ENCODE data around the gene C8A. TPM values are rescaled to one million over a fixed set of nuclear protein-coding genes. Genes with fewer than 3 reads are reported as not detected.

Gene C8A
- total RNA-seq, 4 donors from 2014 or later, result not detected

DNA sequence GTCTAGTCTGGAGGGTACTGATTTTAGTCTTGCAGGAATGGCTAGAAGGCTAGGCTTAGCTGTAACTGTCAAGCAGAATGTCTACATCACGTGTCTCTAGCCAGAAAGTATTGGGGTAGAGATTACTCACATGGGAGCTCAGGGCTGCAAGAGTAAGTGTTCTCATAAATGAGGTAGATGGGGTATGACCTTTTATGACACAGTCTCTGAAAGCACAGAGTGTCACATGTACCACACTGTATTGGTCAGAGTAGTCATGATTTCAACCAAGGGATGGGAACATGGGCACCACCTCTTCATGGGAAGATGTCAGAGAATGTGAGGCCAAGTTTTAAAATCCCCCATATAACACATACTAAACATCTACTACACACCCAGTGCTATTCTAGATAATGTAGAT is 38.3 kb upstream of the C8A start:
- TF ChIP-seq EP300 (IDR thresholded peaks at IDR 0.05), result no peak
- TF ChIP-seq POLR2AphosphoS5 (IDR thresholded peaks at IDR 0.05), result no peak
- TF ChIP-seq, protein P1, sequence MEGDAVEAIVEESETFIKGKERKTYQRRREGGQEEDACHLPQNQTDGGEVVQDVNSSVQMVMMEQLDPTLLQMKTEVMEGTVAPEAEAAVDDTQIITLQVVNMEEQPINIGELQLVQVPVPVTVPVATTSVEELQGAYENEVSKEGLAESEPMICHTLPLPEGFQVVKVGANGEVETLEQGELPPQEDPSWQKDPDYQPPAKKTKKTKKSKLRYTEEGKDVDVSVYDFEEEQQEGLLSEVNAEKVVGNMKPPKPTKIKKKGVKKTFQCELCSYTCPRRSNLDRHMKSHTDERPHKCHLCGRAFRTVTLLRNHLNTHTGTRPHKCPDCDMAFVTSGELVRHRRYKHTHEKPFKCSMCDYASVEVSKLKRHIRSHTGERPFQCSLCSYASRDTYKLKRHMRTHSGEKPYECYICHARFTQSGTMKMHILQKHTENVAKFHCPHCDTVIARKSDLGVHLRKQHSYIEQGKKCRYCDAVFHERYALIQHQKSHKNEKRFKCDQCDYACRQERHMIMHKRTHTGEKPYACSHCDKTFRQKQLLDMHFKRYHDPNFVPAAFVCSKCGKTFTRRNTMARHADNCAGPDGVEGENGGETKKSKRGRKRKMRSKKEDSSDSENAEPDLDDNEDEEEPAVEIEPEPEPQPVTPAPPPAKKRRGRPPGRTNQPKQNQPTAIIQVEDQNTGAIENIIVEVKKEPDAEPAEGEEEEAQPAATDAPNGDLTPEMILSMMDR (IDR thresholded peaks at IDR 0.05), result no peak
- no peak for TF ChIP-seq POLR2A (IDR thresholded peaks at IDR 0.05; ENCODE audit: low read depth)
- 100% methylated on average over 1 of the region's 1 CpG for WGBS
- H3K27me3 ChIP-seq, result peaks cover 0 to 3% (median 0%) of the 10 kb centered on the region in 4 donors
- peaks cover 5 to 9% (median 7%) of the 10 kb centered on the region in 4 donors for H3K4me1 ChIP-seq
- DNase-seq (ENCODE audit: extremely low spot score), result no peak
- no peaks in the 10 kb centered on the region for H3K36me3 ChIP-seq
- no peaks in the 10 kb centered on the region for H3K9me3 ChIP-seq
- intact Hi-C loops (cut with DNase I), result no loop called here
- no peak overlapping the region for H3K27ac ChIP-seq (replicated peaks in 1 of 4)
- H3K4me3 ChIP-seq, result no peak overlapping the region

DNA sequence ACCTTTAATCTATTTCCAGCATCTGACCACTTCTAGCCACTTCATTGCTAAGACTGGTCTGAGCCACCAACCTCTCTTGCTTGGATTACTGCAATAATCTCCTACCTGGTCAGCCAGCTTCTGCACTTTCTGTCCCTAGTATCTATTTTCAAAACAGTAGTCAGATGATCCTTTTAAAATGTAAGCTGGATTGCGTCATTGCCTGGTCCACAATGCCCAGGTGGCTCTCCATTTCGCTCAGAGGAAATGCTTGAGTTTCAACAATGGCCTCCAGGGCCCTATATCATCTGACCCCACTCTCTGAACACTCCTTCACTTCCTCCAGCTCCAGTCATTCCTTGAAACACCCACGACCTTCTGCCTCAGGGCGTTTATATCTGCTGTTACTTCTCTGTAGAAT is 37.7 kb upstream of the C8A start:
- intact Hi-C loops (cut with DNase I), result no loop called here

DNA sequence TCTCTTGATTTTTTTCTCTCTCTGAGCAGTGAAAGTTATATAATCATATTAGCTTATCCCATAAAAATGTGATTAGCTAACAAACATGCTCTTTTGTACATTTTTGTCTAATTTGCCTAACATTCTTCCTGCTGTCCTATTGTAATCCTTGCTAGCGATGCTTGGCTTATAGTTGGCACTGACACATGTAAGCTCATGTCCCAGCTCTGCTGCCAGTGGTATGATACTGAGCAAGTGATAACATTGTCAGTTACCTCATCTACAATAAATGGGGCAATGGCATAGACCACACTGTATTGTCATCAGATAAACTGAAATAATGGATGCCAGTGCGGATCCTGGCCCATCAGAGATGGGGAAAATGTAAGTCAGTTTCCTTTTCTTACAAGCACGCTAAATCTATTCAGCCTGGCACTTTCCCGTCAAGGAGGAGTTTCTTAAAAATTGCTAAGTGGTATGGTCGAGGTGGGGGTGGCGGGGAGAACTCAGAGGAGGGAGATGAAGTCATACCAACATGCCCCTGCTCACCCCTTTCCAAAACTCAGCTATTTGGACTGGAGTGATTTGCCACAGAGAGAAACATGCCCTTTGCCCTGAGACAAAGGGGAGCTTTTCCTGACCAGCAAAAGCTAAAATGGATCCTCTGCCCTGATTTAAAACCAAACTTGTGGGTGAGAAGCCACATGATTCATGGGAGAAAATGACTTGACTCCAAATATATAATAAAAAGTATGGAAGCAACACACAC is 36.7 kb upstream of the C8A start:
- intact Hi-C loops (cut with DNase I), result no loop called here
- Histone ChIP-seq H3K27me3 (peaks cover 0 to 3% (median 0%) of the 10 kb centered on the region in 4 donors), H3K4me3 (no peak overlapping the region), H3K9me3 (no peaks in the 10 kb centered on the region), H3K36me3 (no peaks in the 10 kb centered on the region), H3K4me1 (peaks cover 6 to 12% (median 10%) of the 10 kb centered on the region in 4 donors), H3K27ac (replicated peaks in 1 of 4) (no peak overlapping the region)
- WGBS, result 86% methylated on average over 6 of the region's 6 CpGs
- DNase-seq (ENCODE audit: extremely low spot score), result no peak
- TF ChIP-seq, protein P1 (IDR thresholded peaks at IDR 0.05), result no peak
- TF ChIP-seq POLR2AphosphoS5 (IDR thresholded peaks at IDR 0.05), result no peak
- TF ChIP-seq POLR2A (IDR thresholded peaks at IDR 0.05; ENCODE audit: low read depth), result no peak
- TF ChIP-seq EP300 (IDR thresholded peaks at IDR 0.05), result no peak

More for the DNA sequence above, 37.7 kb upstream of the C8A start:
- Histone ChIP-seq H3K4me3 (no peak overlapping the region), H3K36me3 (no peaks in the 10 kb centered on the region), H3K9me3 (no peaks in the 10 kb centered on the region), H3K27me3 (peaks cover 0 to 3% (median 0%) of the 10 kb centered on the region in 4 donors), H3K4me1 (peaks cover 6 to 12% (median 10%) of the 10 kb centered on the region in 4 donors), H3K27ac (replicated peaks in 1 of 4) (no peak overlapping the region)
- DNase-seq (ENCODE audit: extremely low spot score), result no peak
- WGBS, result 86% methylated on average over 4 of the region's 4 CpGs
- no peak for TF ChIP-seq POLR2AphosphoS5 (IDR thresholded peaks at IDR 0.05)
- no peak for TF ChIP-seq EP300 (IDR thresholded peaks at IDR 0.05)
- TF ChIP-seq, protein P1 (IDR thresholded peaks at IDR 0.05), result no peak
- TF ChIP-seq POLR2A (IDR thresholded peaks at IDR 0.05; ENCODE audit: low read depth), result no peak

DNA sequence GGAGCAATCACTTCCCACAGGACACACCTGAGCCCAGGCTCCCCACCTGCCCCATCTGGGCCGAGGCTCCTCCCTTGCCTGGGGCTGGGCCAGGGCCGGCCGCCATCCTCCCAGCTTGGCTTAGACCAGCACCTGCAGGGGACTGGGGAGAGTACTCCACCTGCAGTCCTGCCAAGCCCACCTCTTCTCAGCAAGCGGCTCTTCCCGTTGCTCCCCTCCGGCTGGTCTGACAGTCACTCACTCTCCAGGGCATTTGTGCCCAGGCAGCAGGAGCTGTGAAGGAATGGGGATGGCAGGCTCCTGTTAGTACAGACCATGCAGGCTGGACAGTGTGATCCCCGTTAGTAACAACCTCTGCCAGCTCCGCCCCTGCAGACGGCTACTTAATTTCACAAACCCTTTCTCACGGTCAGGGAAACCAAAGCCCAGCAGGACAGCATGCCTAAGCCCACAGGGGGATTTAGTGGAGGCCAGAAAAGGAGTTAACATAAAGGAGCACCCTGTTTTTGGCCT is 35.2 kb upstream of the C8A start, which contains the start of gene FYB2:
Gene FYB2, minus strand, starts transcription at position 18 of the 513 bp plus-strand sequence. CDS start 114 bp downstream, outside the sequence.
- DNase-seq (ENCODE audit: extremely low spot score), result no peak
- TF ChIP-seq POLR2A (IDR thresholded peaks at IDR 0.05; ENCODE audit: low read depth), result no peak
- TF ChIP-seq, protein P1 (IDR thresholded peaks at IDR 0.05), result no peak
- no peak for TF ChIP-seq EP300 (IDR thresholded peaks at IDR 0.05)
- TF ChIP-seq POLR2AphosphoS5 (IDR thresholded peaks at IDR 0.05), result no peak
- Histone ChIP-seq H3K36me3 (no peaks in the 10 kb centered on the region), H3K27ac (replicated peaks in 1 of 4) (no peak within 1 kb of the TSS), H3K9me3 (no peaks in the 10 kb centered on the region), H3K27me3 (no peaks in the 10 kb centered on the region), H3K4me3 (no peak within 1 kb of the TSS), H3K4me1 (peaks cover 6 to 12% (median 10%) of the 10 kb centered on the region in 4 donors)
- WGBS, result 77% methylated on average over 7 of the region's 10 CpGs
- intact Hi-C loops (cut with DNase I), result no loop called here

Data from esophagus muscularis mucosa (tissue), 4 donors.